ENCODE results near the gene TMIE. TPM values are rescaled to one million over a fixed set of nuclear protein-coding genes. Genes with fewer than 3 reads are reported as not detected.

Gene TMIE
- total RNA-seq, 1 donor from 2014 or later: not detected

DNA sequence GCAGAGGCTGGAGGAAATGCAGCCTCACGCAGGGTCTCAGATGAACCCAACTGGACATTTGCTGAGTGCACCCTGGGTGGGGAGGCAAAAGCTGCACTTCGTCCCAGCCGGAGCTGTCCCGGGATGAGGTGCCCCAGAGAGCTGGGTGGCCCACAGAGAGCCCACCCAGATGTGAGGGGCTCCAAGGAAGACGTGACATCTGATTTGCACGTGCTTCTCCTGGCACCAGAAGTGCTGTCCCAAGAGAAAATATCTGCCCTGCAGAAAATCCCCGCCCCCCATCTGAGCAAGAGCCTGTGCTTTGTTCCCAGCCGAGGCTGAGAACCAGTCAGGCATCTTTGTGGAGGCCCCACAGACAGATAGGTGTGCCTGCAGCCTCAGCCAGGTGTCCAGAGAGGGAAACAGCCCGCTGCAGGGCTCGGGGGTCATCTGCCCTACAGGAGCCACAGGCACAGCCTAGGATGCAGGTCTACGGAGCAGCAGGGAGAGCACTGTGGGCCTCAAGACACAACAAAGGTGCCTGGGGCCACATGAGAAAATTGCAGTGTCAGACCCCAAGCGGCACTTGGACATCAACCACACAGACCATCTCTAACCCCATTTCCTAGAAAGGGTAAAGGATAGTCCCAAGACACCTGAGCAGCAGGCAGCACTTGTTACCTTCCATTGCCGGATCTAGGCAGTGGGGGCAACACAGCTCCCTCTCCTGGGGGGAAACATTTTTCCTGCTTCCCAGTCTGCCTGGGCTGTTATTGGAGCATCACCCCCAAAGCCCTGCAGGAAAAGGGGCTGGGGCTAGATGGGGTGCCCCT, 5.8 kb downstream of the TMIE start:
- DNase-seq (ENCODE audit: extremely low read depth, low read depth, low spot score): no peak

DNA sequence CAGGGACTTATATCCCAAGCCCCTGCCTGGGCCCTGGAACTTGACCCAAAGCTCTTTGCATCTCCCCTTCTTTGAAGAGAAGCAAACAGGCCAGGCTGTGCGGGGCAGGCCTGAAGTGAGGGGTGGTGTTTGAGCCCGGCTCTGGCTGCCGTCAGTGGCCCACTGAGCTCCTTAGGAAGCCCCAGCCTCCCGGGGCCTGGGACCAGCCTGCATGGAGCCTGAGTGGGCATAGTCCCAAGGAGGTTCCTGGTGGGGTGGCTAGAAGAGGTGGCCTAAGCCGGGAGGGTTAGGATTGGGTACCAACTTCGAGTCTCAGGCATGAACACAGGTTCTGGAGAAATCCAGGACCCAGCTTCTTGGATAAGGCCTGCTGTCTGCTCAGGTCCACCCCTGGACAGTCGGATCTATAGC, 6.4 kb downstream of the TMIE start:
- no peak for DNase-seq (ENCODE audit: extremely low read depth, low read depth, low spot score)

DNA sequence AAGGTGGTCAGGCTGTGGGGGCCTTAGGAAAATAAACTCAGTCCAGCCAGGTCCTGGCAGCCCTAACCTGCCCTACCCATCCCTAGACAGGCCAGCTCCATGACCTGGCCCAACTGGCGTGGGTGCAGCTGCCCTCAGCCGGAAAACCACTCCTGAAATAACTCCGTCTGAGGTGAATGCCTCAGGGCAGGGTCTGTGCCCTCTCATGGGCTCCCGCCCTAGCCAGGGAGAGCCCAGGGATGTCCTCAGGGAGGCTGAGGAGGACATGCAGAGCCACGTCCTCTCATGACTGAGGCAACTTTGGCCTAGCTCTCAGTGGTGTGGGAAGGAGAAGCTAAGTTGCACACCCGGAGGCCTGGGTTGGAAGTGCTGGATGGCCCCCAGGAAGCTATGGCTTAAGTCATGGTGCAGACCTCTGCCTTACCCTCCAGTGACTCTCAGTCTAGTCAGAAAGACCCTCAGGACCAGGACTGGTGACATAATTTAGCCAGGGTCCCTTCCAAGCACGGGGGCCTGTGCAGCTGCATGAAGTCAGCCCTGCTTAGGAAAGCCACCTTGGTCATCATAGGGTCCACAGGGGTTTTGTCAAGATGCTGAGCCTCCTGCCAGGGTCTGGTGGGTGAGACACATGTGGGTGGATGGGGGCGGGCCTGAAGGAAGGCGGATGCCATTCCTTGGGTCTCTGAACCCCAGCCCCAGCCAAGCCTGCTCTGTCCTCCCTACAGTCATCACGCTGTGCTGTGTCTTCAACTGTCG, 7.4 kb downstream of the TMIE start:
- DNase-seq (ENCODE audit: extremely low read depth, low read depth, low spot score): no peak

DNA sequence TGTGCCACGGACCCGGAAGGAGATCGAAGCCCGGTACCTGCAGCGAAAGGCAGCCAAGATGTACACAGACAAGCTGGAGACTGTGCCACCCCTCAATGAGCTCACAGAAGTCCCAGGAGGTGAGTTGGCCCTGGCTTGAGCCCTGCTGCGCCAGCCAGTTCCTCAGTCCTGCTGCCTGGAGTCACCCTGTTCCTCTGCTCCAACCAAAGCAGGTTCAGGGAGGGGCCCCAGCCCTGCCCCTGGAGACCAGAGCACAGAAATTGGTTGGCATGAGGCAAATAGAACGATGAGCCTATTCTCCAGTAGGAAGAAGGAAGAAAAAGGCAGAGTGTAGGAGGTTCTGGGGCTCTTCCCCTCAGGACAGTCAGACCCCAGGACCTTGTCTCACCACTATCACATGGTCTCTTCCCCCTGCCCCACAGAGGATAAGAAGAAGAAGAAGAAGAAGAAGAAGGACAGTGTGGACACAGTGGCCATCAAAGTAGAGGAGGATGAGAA, 8.0 kb downstream of the TMIE start:
- DNase-seq (ENCODE audit: extremely low read depth, low read depth, low spot score): no peak

DNA sequence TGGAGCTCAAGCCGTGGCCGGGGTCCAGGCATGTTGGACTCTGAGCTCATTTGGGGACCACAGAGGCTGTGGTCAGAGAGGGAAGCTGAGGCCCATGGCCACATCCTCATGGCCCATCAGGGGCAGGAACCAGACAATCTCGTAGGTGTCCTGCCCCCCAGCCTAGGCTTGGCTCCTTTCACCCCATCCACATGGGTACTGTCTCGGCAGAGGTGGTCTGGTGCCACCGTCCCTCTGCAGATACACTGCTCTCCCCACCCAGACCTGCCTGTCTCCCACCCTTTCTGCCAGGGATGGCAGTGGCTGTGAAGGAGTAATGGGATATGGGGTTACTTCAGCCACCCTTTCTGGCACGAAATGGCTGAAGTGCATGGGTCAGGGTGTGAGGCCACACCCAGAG, 8.5 kb downstream of the TMIE start:
- no peak for DNase-seq (ENCODE audit: extremely low read depth, low read depth, low spot score)

DNA sequence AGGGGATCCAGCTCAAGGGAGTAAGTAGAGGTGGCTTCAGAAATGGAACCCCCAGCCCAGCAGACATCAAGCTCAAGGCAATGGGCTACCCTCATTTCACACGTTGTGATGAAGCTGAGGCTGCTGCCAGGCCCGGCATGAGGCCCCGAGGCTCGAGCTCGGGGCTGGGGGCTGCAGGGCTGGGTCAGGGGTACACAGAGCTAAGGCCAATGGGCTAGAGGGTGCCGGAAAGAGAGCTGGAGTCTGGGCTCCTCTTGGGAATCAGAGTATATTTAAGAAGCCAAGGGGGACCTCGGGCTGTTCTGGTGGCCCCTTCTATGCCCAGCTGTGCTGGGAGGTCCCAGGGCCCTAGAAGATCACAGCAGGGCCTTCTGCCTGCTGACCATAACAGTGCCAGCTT, 9.0 kb downstream of the TMIE start:
- no peak for DNase-seq (ENCODE audit: extremely low read depth, low read depth, low spot score)

DNA sequence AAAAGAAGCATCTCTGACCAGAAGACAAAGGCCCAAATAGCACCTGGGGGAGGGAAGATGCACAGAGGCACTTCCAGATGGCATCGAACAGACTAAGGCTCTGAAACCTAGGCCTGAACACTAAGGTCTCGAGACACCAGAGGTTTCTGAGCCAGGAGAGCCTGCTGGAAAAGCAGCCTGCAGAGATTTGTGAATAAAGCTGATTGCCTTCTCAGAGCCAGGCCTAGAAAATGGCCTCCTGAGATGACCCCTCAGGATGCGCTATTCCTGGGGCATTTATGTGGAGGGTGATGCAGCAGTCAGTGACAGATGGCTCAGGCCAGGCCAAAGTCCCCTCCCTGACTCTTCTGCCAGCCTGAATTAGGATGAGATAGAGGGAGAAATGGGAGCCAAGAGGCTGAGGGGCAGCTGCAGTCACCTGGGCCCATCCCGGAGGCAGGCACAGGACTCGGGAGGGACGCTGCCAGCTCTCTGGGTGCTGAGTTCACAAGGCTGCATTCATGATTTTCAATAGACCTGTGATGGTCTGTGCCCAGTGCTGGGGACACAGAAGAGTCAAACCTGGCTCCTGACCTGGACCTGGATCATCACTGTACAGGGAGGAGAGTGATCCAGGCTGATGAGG, 9.6 kb downstream of the TMIE start:
- DNase-seq (ENCODE audit: extremely low read depth, low read depth, low spot score): no peak

DNA sequence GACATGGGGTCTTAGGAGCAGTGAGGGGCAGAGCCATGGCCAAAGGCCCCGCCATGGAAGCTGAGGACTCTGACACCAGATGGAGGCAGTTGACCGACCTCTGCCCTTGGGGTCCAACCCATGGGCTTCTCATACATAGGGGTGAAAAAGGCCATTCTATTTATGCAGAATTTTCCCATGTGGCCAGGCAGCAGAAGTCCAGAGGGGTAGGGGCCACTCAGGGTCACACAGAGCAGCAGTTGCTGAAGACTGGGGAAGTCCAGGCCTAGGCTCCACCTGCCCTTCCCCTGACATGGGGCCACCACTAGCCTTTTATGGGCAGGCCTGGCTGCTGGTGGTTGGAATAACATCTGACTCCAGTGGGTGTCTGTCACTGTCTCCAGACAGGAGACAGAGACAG, 10.1 kb downstream of the TMIE start:
- DNase-seq (ENCODE audit: extremely low read depth, low read depth, low spot score): no peak

DNA sequence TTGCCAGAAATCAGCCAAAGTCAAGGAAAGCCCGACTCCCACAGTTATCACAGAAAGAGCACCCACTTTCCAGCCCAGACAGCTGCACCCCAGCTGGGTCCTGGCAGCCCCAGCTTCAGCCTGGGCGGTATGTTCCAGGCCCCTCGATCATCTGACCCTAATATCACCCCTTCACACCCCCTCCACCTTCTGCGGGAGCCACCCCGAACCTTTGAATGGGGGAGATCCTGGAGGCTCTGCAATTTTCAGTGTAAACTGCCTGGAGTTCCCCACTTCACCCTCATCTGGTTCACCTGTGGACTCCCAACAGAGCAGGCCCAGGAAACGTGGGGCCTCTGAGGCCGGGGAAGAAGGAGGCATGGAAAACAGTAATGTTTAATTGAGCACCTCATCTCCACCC, 10.6 kb downstream of the TMIE start:
- no peak for DNase-seq (ENCODE audit: extremely low read depth, low read depth, low spot score)

DNA sequence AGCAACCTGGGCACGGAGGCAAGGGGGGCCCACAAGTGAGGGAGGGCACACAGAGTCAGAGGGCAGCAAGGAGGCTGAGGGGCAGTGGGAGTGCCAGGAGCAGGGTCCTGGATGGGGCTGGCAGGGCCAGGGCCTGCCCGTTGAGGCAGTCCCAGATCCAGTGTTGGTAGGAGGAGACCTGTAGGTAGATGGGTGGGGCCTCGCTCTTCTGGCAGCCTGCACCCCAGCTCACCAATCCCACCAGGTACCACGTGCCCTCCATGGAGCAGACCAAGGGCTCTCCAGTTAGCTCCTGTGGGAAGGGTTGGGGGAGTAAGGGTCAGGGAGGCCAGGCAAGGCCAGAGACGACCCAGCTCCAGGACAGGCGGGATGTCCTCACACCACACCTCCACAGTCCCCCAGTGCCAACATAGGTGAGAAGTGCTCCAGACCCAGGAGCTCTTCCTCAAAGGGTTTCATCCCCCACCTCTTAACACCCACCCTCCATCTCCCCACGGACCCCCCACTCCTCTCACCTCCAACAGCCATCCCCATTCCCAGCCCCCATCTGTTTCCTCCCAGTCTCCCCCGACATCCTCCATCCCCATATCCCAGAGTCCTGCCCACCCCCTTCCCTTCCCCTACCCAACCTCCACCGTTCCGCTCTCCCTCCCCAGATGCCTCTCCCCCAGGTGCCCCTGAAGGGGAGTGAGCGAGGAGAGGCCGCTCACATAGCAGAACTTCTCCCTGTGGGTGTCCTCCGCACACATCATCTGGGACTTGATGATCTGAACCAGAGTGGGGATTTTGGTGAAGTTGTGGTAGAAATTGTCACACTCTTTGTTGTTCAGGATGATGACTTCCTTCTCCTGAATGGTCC, 11.2 kb downstream of the TMIE start:
- DNase-seq (ENCODE audit: extremely low read depth, low read depth, low spot score): no peak

DNA sequence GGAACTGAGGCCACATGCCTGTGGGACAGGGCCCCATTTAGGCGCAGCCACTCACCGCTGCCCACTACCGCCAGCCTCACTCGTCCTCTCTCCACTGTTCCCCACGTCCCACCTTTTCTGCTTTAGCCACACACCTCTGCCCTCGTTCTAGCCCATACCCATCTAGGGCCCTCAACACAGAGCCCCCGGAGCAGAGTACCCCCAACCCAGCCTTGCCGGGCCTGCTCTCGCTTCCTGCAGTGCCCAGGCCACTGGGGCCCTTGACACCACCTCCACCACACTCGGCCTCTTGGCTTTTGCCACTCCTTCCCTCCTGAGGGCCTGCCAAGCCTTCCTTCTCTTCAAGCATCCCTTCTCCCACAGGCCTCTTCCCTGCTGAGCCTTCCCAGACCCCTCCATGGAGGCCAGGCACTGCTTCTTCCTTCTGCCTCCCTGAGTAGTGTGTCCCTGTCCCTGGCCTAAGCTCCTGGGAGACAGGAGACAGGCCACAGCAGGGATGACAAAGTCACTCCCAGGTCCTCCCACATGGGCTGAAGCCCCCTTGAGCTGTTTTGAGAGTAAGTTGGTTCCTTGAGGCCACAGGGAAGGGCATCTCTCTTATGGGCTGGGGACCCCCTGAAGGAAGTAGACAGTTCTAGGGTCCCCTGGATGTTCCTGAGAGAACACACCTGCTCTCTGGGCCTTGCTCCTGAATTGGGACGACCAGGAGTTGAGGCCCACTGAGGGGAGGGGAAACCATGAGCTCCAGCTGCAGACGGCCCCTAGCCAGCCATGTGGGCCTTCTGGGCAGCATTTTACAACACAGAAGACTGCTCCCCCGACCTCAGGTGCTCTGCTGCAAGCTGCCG, 12.1 kb downstream of the TMIE start:
- DNase-seq (ENCODE audit: extremely low read depth, low read depth, low spot score): no peak

DNA sequence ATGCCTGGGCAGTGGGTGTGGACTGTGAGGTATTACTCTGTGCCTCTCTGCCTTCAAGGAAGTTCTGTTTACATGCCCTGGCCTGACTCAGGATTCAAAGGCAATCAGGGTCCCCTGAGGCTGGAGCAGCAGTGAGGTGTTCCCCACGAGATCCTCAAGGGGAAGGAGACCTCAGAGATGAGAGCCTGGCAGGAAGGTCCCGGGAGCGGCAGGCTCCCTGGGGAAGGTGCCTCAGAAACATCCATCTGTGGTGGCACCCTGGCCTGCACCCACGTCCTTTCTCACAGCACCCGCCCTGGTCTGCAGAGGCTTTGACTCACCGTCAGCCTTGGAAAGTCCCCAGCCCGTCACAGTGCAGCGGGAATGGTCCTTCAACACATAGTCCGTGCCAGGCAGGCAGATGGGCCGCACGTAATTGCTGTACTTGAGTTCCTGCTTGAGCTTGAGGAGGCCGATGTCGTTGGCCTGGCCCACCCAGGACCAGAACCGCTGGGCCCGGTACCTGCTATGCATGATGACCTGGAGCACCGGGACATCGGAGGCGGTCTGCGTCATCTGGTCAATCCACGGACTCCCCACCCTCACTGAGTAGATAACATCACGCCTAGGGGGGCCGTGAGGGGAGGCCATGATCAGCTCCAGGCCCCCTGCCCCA, 12.8 kb downstream of the TMIE start:
- DNase-seq (ENCODE audit: extremely low read depth, low read depth, low spot score): no peak

DNA sequence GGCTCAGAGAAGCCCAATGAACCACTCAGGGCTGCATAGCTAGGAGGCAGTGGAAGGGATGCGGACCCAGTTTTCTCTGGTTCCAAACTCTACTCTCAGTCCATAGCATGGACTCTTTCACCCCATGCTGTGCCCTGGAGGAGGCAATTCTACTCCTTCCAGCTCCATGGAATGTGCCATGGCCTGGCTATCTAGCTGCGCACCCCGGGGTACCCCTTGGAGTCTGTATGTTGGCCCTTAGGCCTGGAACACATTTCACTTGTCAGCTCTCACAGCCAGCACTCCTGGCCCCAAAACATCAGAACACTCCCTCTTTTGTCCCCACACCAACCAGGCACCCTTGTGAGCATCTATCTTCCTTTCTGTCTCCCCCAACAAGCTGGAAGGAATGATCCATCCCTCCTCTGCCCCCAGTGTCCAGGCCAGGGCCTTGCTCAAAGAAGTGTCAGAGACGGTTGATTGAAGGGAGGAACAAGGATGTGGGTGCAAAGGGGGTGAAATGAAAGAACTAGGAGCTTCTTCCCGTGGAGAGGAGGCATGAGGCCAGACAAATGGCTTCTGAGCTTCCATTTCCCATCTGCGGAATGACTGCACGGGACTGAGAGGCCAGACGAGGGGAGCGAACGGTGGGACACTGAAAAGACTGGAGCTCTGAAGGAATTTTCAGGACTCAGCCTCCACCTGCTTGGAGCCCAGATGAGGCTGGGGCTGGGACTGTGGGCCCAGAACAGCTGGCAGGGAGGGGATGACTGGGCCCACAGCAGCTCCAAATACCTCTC, 13.7 kb downstream of the TMIE start:
- DNase-seq (ENCODE audit: extremely low read depth, low read depth, low spot score): no peak

DNA sequence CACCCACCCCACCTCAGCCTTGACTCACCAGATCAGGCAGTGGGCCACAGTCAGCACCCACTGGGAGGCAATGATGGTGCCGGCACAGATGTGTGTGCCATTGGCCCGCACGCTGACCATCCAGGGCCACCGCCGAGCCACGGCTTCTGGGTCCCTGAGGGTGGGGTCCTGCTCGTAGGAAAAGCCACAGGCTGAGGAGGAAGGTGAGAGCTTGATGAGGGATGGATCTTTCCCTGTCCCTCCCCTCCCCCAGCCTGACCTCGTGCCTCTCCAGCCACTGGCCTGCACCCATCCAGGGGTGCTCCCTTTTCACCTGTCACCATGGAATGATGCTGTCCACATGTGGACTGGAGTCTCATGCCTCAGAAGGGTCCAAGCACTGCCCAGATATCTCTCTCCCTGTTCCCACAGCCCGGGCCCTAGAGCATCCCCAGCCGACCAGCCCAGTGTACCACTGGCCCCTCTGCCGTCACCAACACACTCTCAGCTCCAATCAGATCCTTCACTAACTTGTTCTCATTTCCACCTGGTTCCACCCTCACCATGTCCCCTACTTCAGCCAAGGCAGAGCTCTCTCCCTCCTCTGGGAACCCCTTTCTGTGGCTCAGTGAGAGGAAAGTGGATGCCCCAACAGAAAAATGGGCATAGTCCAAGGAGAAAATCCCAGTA, 14.4 kb downstream of the TMIE start:
- DNase-seq (ENCODE audit: extremely low read depth, low read depth, low spot score): no peak

DNA sequence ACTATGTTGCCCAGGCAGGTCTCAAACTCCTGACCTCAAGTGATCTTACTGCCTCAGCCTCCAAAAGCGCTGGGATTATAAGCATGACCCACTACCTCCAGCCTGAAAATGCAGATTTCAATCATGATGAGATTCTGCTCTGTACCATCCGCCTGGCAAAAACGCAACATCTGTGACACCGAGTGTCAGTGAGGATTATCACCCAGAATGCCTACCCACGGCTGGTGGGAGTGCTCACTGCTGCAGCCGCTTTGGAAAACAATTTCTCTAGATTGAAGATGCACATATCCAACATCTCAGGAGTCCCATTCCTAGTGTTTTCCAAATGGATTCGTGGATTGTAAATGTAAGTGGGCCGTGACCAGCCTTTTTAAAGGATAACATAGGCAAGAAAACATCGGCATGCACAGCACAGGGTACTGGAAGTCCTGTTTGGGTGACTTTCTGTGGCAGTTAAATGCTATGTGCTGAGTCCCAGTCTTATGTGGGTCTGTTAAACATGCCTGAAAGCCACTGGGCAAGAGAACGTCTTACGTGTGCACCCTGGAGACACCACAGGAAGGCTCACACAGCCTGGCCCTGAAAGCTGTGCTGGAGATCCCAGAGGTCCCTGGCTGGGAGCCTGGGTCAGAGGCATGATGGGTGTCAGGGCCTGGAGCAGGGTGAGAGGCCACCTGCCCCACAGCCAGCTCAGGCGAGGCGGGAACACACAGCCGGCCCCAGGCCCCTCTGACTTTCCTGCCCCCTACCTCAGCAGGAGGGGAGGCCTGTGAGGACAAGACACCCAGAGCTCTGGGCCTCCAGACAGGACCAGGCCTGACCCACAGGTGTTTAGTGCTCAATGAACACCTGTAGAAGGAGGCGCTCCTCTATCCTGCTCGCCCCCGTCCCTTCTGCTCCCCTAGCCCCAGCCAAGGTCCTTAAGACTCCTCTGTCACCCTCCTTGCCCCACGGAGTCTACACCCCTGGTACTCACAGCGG, 15.6 kb downstream of the TMIE start:
- no peak for DNase-seq (ENCODE audit: extremely low read depth, low read depth, low spot score)

DNA sequence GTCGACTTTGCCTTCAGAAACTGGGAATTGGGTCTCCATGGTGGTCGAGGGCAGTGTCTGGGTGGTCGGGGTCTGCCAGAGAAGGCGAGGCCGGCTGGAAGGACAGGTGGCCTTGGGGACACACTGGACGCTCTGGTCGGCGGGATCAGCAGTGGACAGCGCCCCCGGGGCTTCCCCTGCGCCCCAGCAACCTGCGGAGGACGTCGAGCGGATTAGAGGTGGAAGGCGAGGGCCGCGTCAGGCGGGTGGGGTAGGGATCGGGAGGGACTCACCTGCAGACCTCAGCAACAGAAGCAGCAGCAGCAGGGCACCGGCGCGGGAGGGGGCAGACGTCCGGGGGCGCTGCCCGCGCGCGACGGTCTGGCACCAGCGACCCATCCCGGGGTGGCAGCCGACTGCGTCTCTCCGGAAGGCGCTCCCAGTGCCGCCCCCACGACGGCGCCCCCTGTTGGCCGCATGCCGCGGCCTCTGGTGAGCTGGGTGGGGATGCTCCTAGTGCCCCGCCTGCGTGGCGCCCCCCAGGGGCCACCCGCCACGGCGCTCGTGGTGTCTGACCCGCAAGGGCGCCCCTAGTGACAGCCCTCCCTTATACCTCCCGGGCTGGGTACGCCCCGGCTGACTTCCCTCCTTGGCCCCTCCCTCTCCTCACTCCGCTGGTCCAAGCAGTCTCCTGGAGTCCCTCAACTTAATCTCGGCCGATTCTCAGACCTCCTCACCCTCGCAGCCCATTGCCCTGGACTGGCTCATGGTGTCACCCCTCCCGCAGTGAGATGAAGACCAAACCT, 16.4 kb downstream of the TMIE start, which contains the start of gene PRSS50:
Gene PRSS50 (minus strand): TSS at position 423 of the 785 bp plus-strand sequence. CDS start 45 bp downstream, at position 378.
- DNase-seq (ENCODE audit: extremely low read depth, low read depth, low spot score): no peak

Data from glomerular endothelial cell (primary cell).